OCI-LY1 (cell line): ENCODE data around the gene CAMTA1.

Source experiments
- H2AFZ ChIP-seq: fragments of 200-600 bp; sonication (generic), shearing (Covaris generic); 2 replicates; pipeline ENCODE4 v1.6.0; 2014; ENCODE audit warnings: antibody characterized with exemption, mild to moderate bottlenecking, low read length
- H3F3A ChIP-seq: fragments of 200-600 bp; sonication (generic), shearing (Covaris generic); 2 replicates; pipeline ENCODE4 v1.6.0; 2014; ENCODE audit warnings: mild to moderate bottlenecking, antibody characterized with exemption, low read length, moderate library complexity; ENCODE audit not compliant: insufficient read depth
- H3K27ac ChIP-seq: fragments of 200-600 bp; sonication (generic); 2 replicates; pipeline ENCODE4 v1.5.1; 2014; ENCODE audit warnings: low read length, mixed run types, mild to moderate bottlenecking, low read depth; ENCODE audit not compliant: poor library complexity, severe bottlenecking
- H3K27me3 ChIP-seq: fragments of 200-600 bp; sonication (generic); 2 replicates; pipeline ENCODE4 v1.6.0; 2014; ENCODE audit warnings: antibody characterized with exemption, mild to moderate bottlenecking, low read length, moderate library complexity; ENCODE audit not compliant: insufficient read depth
- H3K36me3 ChIP-seq: fragments of 200-600 bp; sonication (generic); 2 replicates; pipeline ENCODE4 v1.6.1; 2014; ENCODE audit warnings: mild to moderate bottlenecking, antibody characterized with exemption, low read length, moderate library complexity, mixed read lengths; ENCODE audit not compliant: insufficient read depth
- H3K4me1 ChIP-seq: fragments of 200-600 bp; sonication (generic); 2 replicates; pipeline ENCODE4 v1.5.1; 2014; ENCODE audit warnings: mild to moderate bottlenecking, low read length, moderate library complexity; ENCODE audit not compliant: insufficient read depth, severe bottlenecking
- H3K4me2 ChIP-seq: fragments of 200-600 bp; sonication (generic), shearing (Covaris generic); 2 replicates; pipeline ENCODE4 v1.6.1; 2014; ENCODE audit warnings: low read length
- H3K4me3 ChIP-seq: fragments of 200-600 bp; sonication (generic); 2 replicates; pipeline ENCODE4 v1.5.1; 2014; ENCODE audit warnings: low read length, low read depth, mild to moderate bottlenecking, mixed read lengths; ENCODE audit not compliant: poor library complexity, severe bottlenecking
- H3K79me2 ChIP-seq: fragments of 200-600 bp; shearing (Covaris generic); 2 replicates; pipeline ENCODE4 v1.6.1; 2016; ENCODE audit warnings: mixed run types, low read length, mixed read lengths; ENCODE audit not compliant: insufficient read depth
- H3K9ac ChIP-seq: fragments of 200-600 bp; sonication (generic), shearing (Covaris generic); 2 replicates; pipeline ENCODE4 v1.6.1; 2014; ENCODE audit warnings: mild to moderate bottlenecking, low read length, mixed read lengths
- H3K9me2 ChIP-seq: fragments of 200-600 bp; sonication (generic), shearing (Covaris generic); 2 replicates; pipeline ENCODE4 v1.6.1; 2014; ENCODE audit warnings: low read depth, mild to moderate bottlenecking, low read length, mixed read lengths
- H3K9me3 ChIP-seq: fragments of 200-600 bp; shearing (Covaris generic); 2 replicates; pipeline ENCODE4 v1.6.1; 2014; ENCODE audit warnings: low read length, mixed read lengths
- H4K20me1 ChIP-seq: fragments of 200-600 bp; sonication (generic), shearing (Covaris generic); 2 replicates; pipeline ENCODE4 v1.6.0; 2016; ENCODE audit warnings: mild to moderate bottlenecking, low read length; ENCODE audit not compliant: insufficient read depth
- EZH2 ChIP-seq: fragments of 200-600 bp; sonication (generic), shearing (Covaris generic); IDR thresholded peaks from 2 replicates; pipeline ENCODE4 v1.8.0; 2017; ENCODE audit warnings: borderline replicate concordance, mixed run types, mild to moderate bottlenecking, antibody characterized with exemption, low read length, moderate library complexity, mixed read lengths
- TF ChIP-seq, protein P1 (sequence below): fragments of 200-600 bp; sonication (generic), shearing (Covaris generic); IDR thresholded peaks from 2 replicates; pipeline ENCODE4 v1.5.1; 2017; ENCODE audit warnings: mild to moderate bottlenecking, antibody characterized with exemption, low read length, moderate library complexity, mixed read lengths

The CAMTA1 gene

GRCh38 chr1:7219031-7219430 is 433.8 kb downstream of the CAMTA1 start:
- H2AFZ ChIP-seq: no peak overlapping the region
- no peaks in the 10 kb centered on the region for H3F3A ChIP-seq
- H3K4me3 ChIP-seq: no peak overlapping the region
- H3K4me1 ChIP-seq: no peaks in the 10 kb centered on the region
- H3K36me3 ChIP-seq: no peaks in the 10 kb centered on the region
- H4K20me1 ChIP-seq: no peaks in the 10 kb centered on the region
- H3K9me2 ChIP-seq: no peaks in the 10 kb centered on the region
- TF ChIP-seq EZH2: no peak
- TF ChIP-seq, protein P1, sequence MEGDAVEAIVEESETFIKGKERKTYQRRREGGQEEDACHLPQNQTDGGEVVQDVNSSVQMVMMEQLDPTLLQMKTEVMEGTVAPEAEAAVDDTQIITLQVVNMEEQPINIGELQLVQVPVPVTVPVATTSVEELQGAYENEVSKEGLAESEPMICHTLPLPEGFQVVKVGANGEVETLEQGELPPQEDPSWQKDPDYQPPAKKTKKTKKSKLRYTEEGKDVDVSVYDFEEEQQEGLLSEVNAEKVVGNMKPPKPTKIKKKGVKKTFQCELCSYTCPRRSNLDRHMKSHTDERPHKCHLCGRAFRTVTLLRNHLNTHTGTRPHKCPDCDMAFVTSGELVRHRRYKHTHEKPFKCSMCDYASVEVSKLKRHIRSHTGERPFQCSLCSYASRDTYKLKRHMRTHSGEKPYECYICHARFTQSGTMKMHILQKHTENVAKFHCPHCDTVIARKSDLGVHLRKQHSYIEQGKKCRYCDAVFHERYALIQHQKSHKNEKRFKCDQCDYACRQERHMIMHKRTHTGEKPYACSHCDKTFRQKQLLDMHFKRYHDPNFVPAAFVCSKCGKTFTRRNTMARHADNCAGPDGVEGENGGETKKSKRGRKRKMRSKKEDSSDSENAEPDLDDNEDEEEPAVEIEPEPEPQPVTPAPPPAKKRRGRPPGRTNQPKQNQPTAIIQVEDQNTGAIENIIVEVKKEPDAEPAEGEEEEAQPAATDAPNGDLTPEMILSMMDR: no peak
- H3K79me2 ChIP-seq: no peaks in the 10 kb centered on the region
- H3K4me2 ChIP-seq: no peak overlapping the region
- H3K9me3 ChIP-seq: no peaks in the 10 kb centered on the region
- no peak overlapping the region for H3K9ac ChIP-seq
- H3K27ac ChIP-seq: no peak overlapping the region
- H3K27me3 ChIP-seq: no peaks in the 10 kb centered on the region; the same call in 1 of the 2 replicates

DNA sequence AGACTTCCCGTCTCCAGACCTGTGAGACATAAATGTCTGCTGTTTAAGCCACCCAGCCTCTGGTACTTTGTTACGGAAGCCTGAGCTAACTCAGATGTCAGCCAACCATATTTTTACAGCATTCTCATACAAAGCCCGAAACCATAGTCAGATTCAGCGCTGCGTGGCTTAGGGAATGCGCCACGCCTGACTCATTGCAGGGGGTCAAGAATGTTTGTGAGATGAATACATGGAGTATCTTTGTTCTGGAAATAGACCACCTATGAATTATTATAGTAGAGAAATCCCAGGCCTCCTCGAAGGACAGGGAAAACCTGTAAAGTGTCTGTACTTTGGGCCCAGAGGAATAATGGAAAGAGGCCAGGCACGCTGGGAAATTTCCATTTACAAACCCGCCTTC is 434.8 kb downstream of the CAMTA1 start:
- H3K36me3 ChIP-seq: no peaks in the 10 kb centered on the region
- no peaks in the 10 kb centered on the region for H3K4me1 ChIP-seq
- no peak overlapping the region for H2AFZ ChIP-seq
- no peaks in the 10 kb centered on the region; the same call in 1 of the 2 replicates for H3K27me3 ChIP-seq
- H3K9me3 ChIP-seq: no peaks in the 10 kb centered on the region
- H3K9me2 ChIP-seq: no peaks in the 10 kb centered on the region
- H3K4me2 ChIP-seq: no peak overlapping the region
- no peak overlapping the region for H3K4me3 ChIP-seq
- no peak overlapping the region for H3K27ac ChIP-seq
- no peak overlapping the region for H3K9ac ChIP-seq
- H3F3A ChIP-seq: no peaks in the 10 kb centered on the region
- TF ChIP-seq, protein P1: no peak
- no peak for TF ChIP-seq EZH2
- H4K20me1 ChIP-seq: no peaks in the 10 kb centered on the region
- no peaks in the 10 kb centered on the region for H3K79me2 ChIP-seq

DNA sequence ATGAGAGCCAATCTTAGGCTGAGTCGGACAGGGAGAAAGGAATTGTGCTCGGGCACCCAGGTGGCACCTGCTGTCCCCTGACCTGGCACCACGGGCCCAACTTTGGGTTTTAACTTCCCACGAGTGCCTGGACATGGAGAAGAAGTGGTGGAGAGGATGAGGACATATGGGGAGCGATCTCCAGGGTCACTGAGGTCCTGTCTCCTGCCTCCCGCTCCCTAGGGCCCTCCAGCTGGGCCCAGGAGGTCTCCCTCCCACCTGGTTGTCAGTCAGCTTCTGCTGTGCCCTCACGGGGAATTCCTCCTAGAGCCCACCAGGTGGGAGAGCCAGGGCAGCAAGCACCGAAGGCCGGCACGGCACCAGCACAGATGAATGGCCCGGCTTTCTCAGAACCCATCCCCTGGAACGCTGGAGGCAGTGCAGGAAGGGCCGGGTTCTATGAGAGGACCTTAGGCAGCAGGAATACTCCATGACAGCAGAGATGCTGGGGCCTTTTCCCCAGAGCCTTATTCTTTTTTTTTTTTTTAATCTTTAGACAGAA is 435.5 kb downstream of the CAMTA1 start:
- H3K27me3 ChIP-seq: no peaks in the 10 kb centered on the region; the same call in 1 of the 2 replicates
- H3K79me2 ChIP-seq: no peaks in the 10 kb centered on the region
- H3K4me1 ChIP-seq: no peaks in the 10 kb centered on the region
- H2AFZ ChIP-seq: no peak overlapping the region
- H3K27ac ChIP-seq: no peak overlapping the region
- H3F3A ChIP-seq: no peaks in the 10 kb centered on the region
- H3K9ac ChIP-seq: no peak overlapping the region
- H4K20me1 ChIP-seq: no peaks in the 10 kb centered on the region
- H3K4me2 ChIP-seq: no peak overlapping the region
- no peaks in the 10 kb centered on the region for H3K9me3 ChIP-seq
- no peaks in the 10 kb centered on the region for H3K36me3 ChIP-seq
- no peak overlapping the region for H3K4me3 ChIP-seq
- no peaks in the 10 kb centered on the region for H3K9me2 ChIP-seq
- no peak for TF ChIP-seq EZH2
- TF ChIP-seq, protein P1: no peak
